Stimulated activated CD4-positive, alpha-beta T cell treated with anti-CD3 and anti-CD28 coated beads, Interleukin-12 subunit alpha, Interleukin-12 subunit beta, amount 100 ng/mL, for 4 hours (primary cell): ENCODE data around the gene CAPN14.

ENCODE experiments used
- DNase-seq: peaks from one replicate; pipeline ENCODE4 v3.0.0-alpha.2; 2020

The CAPN14 gene

DNA sequence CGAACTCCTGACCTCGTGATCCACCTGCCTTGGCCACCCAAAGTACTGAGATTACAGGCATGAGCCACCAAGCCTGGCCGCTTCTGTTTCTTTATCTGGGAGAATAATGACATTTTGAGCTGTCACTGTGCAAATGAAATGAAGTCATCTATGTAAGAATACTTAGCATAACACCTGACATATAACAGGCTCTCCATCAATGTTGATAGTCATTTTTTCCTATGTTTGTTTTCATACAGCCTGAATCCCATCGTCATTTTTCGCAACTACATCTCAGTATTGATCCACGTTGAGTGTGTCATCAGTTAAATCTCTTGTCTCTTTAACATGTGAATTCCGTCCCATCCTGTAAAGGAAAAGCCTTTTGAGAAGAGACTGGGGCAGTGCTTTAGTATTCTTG lies 6.4 kb upstream of the CAPN14 start:
- no peak for DNase-seq

DNA sequence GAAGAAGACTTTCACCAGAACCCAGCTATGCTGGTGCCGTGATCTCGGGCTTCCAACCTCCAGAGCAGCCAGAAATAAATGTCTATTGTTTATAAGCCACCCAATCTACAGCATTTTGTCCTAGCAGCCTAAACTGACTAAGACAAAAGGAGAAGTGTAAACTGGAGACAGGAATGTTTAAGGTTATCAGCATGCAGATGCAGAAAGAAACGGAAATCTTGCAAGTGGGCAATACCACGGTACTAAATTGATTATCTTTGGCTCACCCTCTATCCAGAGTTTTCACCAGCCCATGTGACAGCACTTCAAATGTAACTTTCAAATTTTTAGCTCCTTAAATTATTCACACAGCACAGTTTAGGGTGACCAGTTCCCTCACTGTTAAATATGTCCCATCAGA lies 5.7 kb upstream of the CAPN14 start:
- DNase-seq, result no peak

DNA sequence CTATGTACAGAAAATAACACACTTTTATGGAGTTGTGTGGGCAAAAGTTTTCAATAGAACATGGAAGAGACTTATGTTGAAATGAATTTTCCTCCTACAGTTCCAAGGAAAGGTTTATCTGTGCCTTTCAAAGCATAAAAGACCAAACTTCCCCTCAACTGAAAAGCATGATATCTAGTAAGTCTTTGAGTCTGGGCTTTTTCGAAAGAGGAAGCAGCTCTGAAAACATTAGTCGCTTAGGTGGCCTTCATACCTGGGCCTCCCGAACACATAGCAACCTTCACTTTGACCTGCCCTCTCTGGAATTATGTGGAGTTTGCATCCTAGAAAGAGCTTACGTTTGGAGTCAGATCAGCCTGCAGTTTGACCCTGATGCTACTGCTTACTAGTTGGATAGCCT lies 4.8 kb upstream of the CAPN14 start:
- no peak for DNase-seq

DNA sequence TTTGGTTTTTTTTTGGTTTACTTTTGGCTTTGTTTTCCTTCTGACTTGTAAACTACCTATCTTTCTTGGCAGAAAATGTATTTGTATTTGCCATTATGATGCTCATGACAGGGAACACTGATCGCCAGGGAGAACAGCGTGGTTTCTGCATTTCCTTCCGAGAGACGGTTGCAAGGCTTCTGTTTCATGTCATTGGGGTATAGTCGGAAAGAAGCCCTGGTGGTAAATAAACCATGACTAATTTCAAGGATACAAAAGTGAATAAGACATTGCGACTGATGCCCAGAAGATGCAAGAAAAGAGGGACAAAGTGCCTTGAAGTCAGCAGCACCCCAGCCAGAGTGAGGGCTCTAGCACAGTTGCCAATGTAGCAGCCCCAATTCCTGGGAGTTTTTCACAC lies 4.2 kb upstream of the CAPN14 start:
- no peak for DNase-seq

DNA sequence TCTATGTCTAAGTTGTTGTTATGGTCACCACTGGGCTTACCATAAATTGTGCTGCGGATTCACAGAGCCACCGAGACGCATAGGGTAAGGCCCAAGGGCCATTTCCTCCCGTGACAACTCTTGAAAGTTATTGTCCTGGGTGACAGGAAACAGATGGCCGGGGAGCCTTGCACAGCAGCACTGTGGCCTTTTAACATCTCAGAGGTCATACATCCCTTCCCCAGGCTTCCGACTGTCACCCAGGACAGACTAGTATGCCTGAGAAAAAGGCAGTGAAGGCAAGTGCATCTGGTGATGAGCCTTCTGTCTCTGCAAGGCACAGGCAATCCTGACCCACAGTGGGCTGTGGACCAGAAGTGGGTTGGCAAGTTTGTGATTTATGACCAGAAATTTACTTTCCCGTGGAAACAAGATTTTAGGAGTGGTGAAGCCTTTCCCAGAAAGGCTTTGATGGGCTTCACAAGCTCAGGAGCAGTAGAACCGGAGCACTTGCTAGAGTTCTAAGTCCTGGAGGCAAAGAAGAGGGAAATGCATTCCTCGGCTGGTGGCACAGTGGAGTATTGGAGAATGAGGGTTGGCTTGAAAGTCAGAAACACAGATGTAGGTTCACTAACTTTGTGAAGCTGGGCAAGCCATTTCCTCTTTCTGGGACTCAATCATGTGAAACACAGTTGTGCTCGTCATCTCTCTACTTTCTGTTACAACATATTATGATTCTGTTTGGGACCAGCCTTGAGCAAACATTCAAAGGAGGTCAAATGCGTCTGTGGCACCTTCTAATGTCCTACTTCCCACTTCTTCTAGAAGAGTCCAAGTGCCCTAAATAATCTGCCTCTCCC lies 2.0 kb upstream of the CAPN14 start:
- no peak for DNase-seq

DNA sequence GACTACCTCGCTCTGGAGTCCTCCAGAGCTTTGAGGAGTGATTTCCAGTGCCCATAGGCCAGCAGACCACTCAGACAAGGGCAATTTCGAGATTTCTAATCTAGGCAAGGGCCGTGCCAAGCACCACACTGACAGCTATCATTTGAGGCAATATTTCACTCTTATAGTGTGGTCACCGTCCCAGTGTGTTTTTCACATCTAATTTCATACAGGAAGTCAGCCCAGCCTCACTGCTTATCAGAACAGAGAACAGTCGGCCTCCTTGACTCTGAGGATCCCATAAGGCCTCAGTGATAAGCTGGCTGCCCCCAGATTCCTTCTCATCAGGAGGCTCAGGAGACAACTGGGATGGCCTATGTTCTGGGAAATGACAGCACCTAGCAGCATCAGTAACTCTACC lies 581 bp downstream of the CAPN14 start:
- DNase-seq, result no peak

DNA sequence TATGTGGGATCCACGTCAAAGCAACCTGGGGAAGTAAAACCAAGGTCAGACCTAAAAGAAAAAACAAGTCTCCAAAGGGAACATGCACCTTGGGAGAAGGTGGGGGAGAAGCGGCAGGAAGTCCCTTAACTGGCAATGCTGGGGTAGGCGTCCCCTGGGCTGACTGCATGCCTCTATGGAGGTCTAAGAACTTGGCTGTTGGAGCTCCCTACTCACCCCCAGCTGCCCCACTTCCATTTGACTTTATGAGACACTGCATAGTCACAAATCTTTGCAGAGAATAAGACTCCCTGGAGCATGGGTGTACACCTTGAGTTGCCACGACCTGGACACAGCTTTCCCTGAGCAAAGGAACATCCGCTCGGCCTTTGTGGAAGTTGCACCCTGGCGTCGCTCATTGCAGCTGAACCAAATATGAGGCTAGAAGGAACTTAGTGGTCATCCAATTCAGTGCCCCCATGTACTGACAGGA lies 2.8 kb downstream of the CAPN14 start:
- DNase-seq, result no peak

DNA sequence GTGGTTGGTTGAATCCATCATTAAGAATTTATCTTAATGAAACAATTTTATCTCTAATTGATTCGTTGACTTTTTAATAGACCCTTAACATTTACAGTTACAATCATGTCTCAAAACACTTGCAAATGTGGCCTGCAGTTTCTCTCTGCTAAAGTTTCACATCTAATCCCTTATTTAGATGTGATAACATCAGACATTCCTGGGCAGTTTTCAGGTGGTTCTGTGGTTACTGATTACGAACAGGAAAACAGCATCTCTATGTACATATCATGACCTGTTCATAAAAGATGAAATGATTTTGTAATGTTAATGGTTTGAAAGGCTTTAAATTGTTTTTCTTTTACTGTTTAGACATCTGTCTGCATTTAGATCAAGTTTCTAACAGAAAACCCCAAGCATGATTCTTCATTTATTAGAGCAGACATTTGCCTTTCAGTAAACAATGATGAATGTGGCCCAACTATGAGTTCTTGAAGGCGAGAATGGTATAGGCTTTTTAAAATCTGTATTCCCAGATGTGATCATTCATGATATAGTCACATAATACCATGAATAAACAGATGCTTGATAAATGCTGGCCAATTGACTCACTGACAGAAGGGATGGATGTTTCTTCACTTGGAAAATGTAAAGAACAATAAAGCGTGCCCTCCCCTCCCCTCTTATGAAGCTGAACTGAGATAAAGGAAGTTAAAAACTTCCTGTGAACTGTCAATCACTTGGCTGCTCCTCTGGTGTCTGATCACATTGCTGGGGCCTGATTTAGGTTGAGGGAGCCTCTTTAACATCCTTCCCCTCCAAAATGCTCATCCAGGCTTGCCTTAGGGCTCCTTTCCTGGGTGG lies 3.5 kb downstream of the CAPN14 start:
- no peak for DNase-seq

DNA sequence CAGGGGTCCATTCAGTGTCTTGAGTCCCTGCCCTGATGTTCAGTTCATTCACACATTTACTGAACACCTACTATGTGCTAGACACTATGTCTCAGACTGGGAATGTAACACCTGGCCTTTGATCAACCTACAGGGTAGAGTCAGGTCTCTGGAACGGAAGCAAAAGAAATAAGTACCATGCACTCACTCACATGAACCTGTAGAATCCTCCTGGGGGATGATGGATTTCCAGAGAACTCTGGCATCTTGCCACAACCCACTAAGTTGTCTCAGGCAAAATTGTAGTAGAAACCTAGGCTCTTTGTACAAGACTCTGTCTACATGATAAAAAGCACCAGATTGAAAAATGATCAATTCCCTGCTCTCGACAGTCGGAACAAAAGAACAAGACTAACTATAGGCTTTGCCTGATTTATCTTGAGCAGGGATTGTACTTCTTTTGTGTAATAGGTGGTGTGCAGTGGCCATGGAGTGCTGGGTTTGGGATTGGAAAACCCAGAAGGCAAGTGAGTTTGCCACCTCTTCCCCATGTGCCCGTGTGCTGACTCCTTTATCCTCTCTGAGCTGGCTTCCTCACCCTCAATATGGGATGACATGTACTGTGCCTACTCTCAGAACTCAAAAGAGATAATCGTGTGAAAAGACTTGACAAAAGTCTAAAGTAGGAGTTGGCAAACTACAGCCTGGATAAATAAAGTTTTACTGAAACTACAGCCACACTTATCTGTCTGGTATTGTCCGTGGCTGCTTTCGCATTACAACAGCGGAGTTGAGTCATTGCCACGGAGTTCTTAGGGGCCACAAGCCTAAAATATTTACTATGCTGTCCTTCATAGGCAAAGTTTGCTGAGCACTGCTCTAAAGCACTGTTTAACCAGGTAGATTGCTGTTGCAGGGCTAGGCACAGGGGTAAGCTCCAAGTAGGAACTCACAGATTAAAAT lies 4.4 kb downstream of the CAPN14 start:
- no peak for DNase-seq

DNA sequence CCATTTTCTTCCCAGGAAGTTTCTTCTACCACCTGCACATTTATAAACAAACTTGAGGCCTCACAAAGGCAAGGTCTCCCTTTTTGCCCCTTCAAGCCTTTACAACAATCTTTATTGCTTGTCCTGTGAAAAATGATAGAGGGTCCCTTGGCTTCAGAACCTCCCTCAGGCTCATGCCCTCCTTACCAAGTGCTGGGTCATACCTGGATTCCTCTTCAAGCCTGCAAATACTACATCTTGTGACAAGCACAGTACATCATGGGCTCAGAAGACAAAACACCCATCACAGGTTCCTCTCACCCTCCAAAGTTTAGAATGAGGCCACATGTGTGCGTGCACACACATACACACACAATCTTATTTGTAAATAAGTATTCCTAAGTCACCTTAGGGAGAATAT lies 9.1 kb downstream of the CAPN14 start:
- no peak for DNase-seq

DNA sequence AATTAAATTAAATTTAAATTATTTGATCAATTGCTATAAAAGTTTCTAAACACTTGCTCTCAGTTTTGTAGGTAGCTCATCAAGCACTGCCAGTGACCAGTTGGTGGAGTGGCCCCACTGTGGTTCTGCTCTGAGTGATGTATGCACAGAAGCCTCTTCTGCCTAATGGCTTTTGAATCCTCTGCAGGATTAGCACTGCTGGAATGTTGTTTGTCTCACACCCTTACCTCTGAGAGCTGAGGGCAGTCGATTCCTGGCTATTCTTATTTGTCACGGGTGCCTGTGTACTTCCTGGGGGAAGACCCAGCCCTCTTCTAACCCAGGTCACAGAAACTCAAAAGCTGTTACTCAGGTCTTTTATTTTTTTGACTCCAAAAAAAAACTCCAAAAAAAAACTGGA lies 9.5 kb downstream of the CAPN14 start:
- no peak for DNase-seq

DNA sequence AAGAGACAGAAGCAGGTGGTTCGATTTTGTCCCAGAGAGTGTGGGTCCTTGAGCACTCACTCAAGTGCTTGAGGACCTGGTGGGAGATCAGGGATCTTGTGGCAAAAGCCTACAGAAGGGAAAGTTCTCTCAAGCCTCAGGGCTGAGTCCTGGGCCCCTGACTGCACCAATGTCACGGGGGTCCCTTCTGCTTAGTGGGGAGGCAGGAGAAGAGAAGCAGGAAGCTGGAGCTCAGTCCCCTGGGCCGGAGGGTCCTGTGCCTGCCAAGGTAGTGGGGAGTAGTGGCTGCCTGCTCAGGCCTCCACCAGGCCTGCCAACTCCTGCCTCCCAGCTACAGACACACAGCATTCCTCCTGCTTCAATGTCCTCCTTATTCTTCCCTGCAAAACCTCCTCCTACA lies 11.7 kb downstream of the CAPN14 start:
- no peak for DNase-seq

DNA sequence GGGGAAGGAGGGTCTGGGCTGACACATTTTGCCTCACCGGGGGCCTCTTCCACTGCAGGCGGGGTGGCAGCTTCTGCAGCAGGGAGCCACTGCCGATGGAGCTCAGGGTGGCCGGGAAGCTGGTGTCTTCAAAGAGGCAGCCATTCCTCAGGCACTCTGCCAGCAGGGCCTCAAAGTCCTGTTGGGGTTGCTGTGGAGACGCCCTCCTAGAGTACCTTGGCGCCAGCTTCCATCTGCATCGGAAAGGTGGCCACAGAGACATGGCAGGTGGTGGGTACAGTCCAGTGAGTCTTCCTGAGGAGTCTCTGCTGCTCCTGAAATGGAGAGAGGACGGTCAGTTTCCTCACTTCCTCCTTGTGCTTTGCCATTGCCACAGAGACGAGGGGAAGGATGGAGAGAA lies 12.1 kb downstream of the CAPN14 start:
- no peak for DNase-seq

DNA sequence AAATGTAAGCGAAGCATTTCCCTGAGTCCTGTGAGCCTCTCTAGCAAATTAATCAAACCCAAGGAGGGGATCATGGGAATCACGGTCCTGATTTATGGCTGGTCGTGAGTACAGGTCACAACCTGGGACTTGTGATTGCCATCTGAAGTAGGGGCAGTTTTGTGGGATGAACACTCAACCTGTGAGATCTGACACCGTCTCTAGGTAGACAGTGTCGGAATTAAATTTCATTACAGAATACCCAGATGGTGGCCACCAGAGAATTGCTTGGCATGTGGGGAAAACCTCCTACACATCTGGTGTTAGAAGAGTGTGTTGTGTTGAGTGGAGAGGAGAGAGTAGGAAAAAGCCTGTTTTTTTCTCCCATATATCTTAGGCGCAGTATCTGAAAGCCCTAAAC lies 12.5 kb downstream of the CAPN14 start:
- DNase-seq, result no peak

DNA sequence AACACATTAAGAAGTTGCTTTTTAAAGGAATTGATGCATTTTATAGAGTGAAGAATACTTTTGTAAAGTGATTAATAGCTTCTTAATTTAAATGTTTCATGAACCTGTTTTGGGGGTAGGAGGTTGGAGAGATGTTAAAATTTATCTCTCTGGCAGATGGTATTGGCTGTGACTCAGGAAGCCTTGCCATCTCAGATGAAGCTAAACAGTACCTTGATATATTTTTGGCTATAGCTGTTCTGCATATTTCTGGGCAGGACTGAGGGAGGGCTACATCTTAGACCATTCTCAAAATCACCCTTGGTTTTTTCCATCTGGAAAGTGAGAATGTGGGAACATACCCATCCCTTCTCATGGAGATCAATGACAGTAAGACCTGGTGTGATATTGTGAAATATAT lies 13.4 kb downstream of the CAPN14 start:
- DNase-seq, result no peak

DNA sequence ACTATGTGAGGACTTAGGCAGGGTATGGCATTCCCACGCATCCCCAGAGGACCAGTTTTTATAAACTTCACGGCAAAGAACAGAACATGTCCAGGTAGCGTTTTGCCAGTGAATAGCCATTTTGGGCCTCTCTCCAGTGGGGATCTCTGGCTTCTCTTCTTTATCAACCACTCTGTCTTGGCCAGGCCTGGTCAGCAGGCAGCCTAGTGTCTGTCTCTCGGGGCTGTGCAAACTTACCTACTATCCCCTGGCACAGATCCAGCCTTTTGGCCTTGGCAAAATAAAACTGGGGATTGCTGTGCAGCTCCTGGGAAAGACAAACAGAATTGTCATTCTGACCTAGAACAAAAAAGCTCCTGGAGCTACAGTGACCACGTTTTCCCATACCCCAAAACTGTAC lies 14.5 kb downstream of the CAPN14 start:
- no peak for DNase-seq

DNA sequence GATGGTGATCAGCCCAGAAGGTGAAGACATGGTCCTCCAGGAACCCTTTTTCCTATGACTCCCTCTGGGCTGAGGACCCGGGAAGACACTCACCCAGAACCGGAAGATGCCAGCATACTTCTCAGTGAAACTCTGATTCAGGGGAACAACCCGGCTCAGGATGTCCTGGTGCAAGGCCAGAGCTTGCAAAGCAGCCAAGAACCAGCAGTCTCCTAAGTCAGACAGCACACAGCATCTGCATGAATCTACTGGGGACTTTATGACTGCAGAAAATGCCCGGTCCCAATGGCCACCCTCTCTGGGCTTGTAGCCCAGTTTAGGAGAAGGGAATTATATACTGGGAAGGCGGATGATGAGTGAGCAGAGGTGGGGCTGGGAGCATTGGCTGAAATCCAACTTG lies 15.3 kb downstream of the CAPN14 start:
- no peak for DNase-seq

DNA sequence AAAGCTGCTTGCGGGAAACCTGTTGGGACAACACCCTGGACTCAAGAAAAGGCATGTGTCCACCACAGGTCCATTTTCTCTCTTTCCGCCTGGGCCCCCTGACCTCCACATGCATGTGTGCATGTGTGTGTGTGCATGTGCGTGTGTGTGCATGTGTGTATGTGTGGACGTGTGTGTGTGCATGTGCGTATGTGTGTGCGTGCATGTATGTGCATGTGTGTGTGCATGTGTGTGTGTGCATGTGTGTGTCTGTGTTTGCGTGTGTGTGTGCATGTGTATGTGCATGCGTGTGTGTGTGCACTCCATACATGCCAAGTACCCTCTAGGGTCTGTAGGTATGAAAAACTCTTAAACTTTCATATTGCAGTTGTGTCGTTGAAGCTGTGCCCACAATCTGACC lies 16.3 kb downstream of the CAPN14 start:
- DNase-seq, result no peak

DNA sequence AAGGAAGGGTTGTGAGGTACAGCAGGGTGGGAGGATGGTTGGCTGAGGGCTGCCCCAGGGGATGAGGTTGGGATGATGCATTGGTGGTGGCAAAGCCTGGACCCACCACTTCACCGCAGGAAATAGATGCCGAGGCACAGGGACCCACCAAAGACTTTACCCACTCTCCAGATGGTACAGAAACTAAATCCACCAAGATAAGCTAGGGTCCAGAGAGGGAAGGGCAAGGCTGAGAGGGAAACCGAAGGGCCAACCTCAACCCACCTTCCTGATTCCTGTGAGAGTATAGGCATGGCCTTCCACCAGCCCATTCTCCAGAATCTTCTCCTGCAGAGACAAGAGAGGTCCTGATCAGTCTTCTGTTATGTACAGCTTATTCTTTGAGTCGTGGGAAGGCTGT lies 18.1 kb downstream of the CAPN14 start:
- no peak for DNase-seq

DNA sequence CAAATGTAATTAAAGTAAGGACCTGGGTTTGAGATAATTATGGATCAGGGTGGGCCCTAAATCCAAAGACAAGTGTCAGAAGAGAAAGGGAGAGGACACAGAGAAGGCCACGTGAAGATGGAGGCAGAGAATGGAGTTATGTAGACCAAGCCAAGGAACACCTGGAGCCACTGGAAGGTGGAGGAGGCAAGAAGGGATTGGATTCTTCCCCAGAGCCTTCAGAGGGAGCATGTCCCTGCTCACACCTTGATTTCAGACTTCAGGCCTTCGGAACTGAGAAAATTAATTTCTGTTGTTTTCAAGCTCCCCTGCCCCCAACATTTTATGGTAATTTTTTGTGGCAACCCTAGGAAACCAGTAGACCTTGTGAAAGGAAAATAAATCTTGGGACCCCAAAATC lies 19.6 kb downstream of the CAPN14 start:
- no peak for DNase-seq

DNA sequence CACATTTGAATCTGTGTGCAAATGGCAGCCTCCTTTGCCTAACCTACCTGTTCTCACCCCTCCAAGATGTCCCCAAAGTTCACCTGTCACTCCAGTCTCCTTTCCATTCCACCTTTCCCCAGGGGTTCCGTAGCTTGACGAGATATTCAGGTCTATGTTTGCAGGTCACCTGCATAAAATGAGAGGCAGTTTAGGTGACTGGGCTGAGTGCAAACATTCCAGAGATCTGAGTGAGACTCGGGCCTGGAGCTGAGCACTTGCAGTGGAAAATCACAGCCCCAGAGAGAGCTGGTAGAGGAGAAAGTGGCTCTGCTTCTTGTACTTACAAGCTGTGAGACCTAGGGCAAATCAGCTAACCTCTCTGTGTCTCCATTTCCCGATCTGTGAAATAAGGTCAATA lies 20.1 kb downstream of the CAPN14 start:
- DNase-seq, result no peak

DNA sequence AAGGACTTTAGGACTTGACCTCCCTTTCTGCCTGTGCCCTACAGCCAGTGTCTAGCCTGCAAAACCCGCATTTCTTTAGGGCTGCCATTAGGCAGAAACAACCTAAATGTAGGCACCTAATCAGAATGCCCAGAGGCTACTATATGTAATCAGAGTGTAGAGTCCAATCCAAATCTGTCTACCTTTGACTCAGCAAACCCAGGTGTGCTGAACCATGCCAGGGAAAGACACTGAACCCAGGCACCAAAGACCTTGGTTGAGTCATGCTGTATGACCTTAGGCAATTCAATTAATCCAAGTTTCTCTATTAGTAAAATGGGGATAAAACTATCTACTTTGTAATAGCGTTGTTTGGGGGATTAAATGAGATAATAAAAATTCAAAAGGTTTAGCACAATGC lies 20.7 kb downstream of the CAPN14 start:
- no peak for DNase-seq

DNA sequence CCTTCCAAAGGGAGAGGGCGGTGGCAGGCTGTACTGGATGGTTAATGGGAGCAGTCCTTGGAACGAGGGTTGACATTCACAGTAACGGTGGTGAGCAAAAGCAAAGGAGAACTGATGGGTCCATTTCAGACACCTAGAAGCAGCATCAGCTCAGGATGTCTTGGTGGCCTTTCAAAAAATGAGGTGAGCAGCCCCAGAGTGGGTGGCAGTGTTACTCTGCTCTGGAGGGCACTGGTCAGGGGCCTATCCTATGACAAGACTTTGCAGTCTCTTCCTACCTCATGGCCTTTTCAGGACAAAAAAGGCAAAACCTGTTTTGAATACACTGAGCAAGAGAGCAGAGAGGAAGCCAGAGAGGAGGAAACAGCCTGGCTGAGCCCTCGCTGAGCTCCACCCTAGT lies 23.5 kb downstream of the CAPN14 start:
- no peak for DNase-seq
